Astrocyte (in vitro differentiated cells and primary cell): ENCODE measurements around the gene ITCH.

Source experiments
- CTCF ChIP-seq: IDR thresholded peaks from 2 replicates; pipeline ENCODE4 v1.5.1; 2011; ENCODE audit warnings: low read depth, mild to moderate bottlenecking, inconsistent platforms, low read length, moderate library complexity; ENCODE audit not compliant: insufficient read depth
- EZH2 ChIP-seq: IDR thresholded peaks from 2 replicates; pipeline ENCODE4 v1.6.1; 2012; ENCODE audit warnings: mild to moderate bottlenecking, low read length, inconsistent platforms; ENCODE audit not compliant: insufficient read depth

GRCh38 chr20:34369265-34369664 is 6.2 kb downstream of the ITCH start:
- no peak for TF ChIP-seq CTCF
- no peak for TF ChIP-seq EZH2
